Loucy (cell line): ENCODE results near the gene LOC101059915.

ENCODE experiments used
- CTCF ChIP-seq: fragments of 200-600 bp; sonication (generic); conservative IDR thresholded peaks from 2 replicates; pipeline ENCODE4 v1.5.1; 2014; ENCODE audit warnings: mild to moderate bottlenecking, antibody characterized with exemption, low read length
- EZH2phosphoT487 ChIP-seq: fragments of 200-600 bp; IDR thresholded peaks from 2 replicates; pipeline ENCODE4 v1.6.1; 2018; ENCODE audit warnings: antibody characterized with exemption, mild to moderate bottlenecking, moderate library complexity, borderline replicate concordance

GRCh38 chrX:71637848-71638247, 29.5 kb upstream of the LOC101059915 start:
- TF ChIP-seq CTCF (no peak), EZH2phosphoT487 (no peak)
